ENCODE data around the gene GAS5.

The GAS5 gene

GRCh38 chr1:173824315-173825081 is 43.3 kb downstream of the GAS5 start, which contains the start of the genes CENPL and DARS2:
Gene CENPL (minus strand): TSS chr1:173824883. CDS start chr1:173811299, 13,584 bp downstream.
Gene DARS2 (plus strand): TSS chr1:173824673. CDS start chr1:173825230, 557 bp downstream.
- Histone ChIP-seq H3K4me1 (ENCODE audit: insufficient read depth, low read length) (no peaks in the 10 kb centered on the region), H3K9me3 (ENCODE audit: control insufficient read depth, insufficient read depth, low read length) (no peaks in the 10 kb centered on the region)

GRCh38 chr1:173823781-173824314 is 43.9 kb downstream of the GAS5 start:
- H3K36me3 ChIP-seq (ENCODE audit: insufficient read depth, low read length) = 0 out of 2 replicates have a peak, but pooled peaks cover 2% of the 10 kb centered on the region
- H3K9me3 ChIP-seq (ENCODE audit: control insufficient read depth, insufficient read depth, low read length) = no peaks in the 10 kb centered on the region
- H3K4me1 ChIP-seq (ENCODE audit: insufficient read depth, low read length) = no peaks in the 10 kb centered on the region
- peak overlapping the region; percentile 95 for H3K9ac ChIP-seq (ENCODE audit: low read depth, low read length)

More at GRCh38 chr1:173824315-173825081, 43.3 kb downstream of the GAS5 start, which contains the start of the genes CENPL and DARS2:
- Histone ChIP-seq H3K36me3 (ENCODE audit: insufficient read depth, low read length) (0 out of 2 replicates have a peak, but pooled peaks cover 2% of the 10 kb centered on the region), H3K9ac (ENCODE audit: low read depth, low read length) (peak within 1 kb of the TSS; percentile 95)

- Histone ChIP-seq H3K4me1 (ENCODE audit: insufficient read depth, low read length) (no peaks in the 10 kb centered on the region), H3K36me3 (ENCODE audit: insufficient read depth, low read length) (0 out of 2 replicates have a peak, but pooled peaks cover 2% of the 10 kb centered on the region), H3K9me3 (ENCODE audit: control insufficient read depth, insufficient read depth, low read length) (no peaks in the 10 kb centered on the region), H3K9ac (ENCODE audit: low read depth, low read length) (no peak overlapping the region)
Measured at GRCh38 chr1:173821680-173822079, 46.1 kb downstream of the GAS5 start.

GRCh38 chr1:173818459-173818858 is 49.3 kb downstream of the GAS5 start:
- 0 out of 2 replicates have a peak, but pooled peaks cover 2% of the 10 kb centered on the region for H3K36me3 ChIP-seq (ENCODE audit: insufficient read depth, low read length)
- no peaks in the 10 kb centered on the region for H3K9me3 ChIP-seq (ENCODE audit: control insufficient read depth, insufficient read depth, low read length)
- H3K9ac ChIP-seq (ENCODE audit: low read depth, low read length) = no peak overlapping the region
- H3K4me1 ChIP-seq (ENCODE audit: insufficient read depth, low read length) = no peaks in the 10 kb centered on the region
